ENCODE measurements around the gene OBSCN. TPM values are rescaled to one million over a fixed set of nuclear protein-coding genes. Genes with fewer than 3 reads are reported as not detected.

The OBSCN gene
- total and polyA plus RNA-seq, 2 donors (not counting 1 experiment from before 2014, with no cell fraction given), result 10.0 to 63.9 TPM

DNA sequence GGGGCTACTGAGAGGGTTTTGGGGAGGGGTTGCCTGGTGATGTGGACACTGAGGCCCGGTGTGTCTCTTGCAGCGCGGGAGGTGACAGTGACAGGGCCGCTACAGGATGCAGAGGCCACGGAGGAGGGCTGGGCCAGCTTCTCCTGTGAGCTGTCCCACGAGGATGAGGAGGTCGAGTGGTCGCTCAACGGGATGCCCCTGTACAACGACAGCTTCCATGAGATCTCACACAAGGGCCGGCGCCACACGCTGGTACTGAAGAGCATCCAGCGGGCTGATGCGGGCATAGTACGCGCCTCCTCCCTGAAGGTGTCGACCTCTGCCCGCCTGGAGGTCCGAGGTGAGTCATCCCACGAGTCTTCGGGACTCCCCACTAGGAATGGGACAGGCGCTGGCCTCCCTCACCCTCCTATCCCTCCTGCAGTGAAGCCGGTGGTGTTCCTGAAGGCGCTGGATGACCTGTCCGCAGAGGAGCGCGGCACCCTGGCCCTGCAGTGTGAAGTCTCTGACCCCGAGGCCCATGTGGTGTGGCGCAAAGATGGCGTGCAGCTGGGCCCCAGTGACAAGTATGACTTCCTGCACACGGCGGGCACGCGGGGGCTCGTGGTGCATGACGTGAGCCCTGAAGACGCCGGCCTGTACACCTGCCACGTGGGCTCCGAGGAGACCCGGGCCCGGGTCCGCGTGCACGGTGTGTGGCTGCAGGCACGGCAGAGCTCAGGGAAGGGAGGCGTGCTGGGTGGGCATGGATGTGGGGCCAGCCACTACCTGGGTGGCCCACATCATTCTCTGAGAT lies 72.5 kb downstream of the OBSCN start:
- 94% methylated on average over 48 of the region's 48 CpGs for WGBS (ENCODE audit: insufficient coverage)
- no peak for TF ChIP-seq EZH2 (IDR thresholded peaks at IDR 0.05; ENCODE audit: borderline replicate concordance, insufficient read depth, low read depth, low read length, poor library complexity, severe bottlenecking)
- TF ChIP-seq, protein P1, sequence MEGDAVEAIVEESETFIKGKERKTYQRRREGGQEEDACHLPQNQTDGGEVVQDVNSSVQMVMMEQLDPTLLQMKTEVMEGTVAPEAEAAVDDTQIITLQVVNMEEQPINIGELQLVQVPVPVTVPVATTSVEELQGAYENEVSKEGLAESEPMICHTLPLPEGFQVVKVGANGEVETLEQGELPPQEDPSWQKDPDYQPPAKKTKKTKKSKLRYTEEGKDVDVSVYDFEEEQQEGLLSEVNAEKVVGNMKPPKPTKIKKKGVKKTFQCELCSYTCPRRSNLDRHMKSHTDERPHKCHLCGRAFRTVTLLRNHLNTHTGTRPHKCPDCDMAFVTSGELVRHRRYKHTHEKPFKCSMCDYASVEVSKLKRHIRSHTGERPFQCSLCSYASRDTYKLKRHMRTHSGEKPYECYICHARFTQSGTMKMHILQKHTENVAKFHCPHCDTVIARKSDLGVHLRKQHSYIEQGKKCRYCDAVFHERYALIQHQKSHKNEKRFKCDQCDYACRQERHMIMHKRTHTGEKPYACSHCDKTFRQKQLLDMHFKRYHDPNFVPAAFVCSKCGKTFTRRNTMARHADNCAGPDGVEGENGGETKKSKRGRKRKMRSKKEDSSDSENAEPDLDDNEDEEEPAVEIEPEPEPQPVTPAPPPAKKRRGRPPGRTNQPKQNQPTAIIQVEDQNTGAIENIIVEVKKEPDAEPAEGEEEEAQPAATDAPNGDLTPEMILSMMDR (IDR thresholded peaks at IDR 0.05), result no peak
- DNase-seq (no peak), ATAC-seq (ENCODE audit: low read depth) (no peak)
- Histone ChIP-seq H3K4me3 (ENCODE audit: control extremely low read depth in 1 of 5, extremely low read depth in 1 of 5, insufficient read depth in 1 of 5, low read depth in 2 of 5, low read length in 4 of 5) (no peak overlapping the region), H3K9me3 (ENCODE audit: control extremely low read depth in 1 of 3, control insufficient read depth in 2 of 3, insufficient read depth in 1 of 3, low read length in 2 of 3) (no peaks in the 10 kb centered on the region), H3K9ac (ENCODE audit: low read length) (no peak overlapping the region), H3K27ac (ENCODE audit: low read length in 2 of 2) (no peak overlapping the region), H3K36me3 (replicated peaks in 1 of 2; ENCODE audit: control extremely low read depth in 1 of 2, control insufficient read depth in 1 of 2, extremely low read depth in 1 of 2, insufficient read depth in 2 of 2, low read length in 1 of 2) (peaks cover 0 to 2% of the 10 kb centered on the region in 2 experiments), H3K4me1 (ENCODE audit: control insufficient read depth in 2 of 2, insufficient read depth in 2 of 2, low read length in 2 of 2) (peaks cover 0 to 12% of the 10 kb centered on the region in 2 donors), H2AFZ (ENCODE audit: insufficient read depth, low read depth, low read length, poor library complexity, severe bottlenecking) (no peak overlapping the region), H3K4me2 (replicated peaks; ENCODE audit: low read depth, low read length, poor library complexity, severe bottlenecking) (no peak overlapping the region), H3K79me2 (ENCODE audit: control insufficient read depth, insufficient read depth, low read length) (no peaks in the 10 kb centered on the region), H4K20me1 (ENCODE audit: control insufficient read depth, insufficient read depth, low read length, poor library complexity, severe bottlenecking) (no peaks in the 10 kb centered on the region), H3K27me3 (replicated peaks in 1 of 4; ENCODE audit: control extremely low read depth in 1 of 4, control insufficient read depth in 3 of 4, insufficient read depth in 4 of 4, low read length in 3 of 4) (no peaks in the 10 kb centered on the region)
- intact Hi-C loops (cut with micrococcal nuclease), result no loop called here
- POLR2A ChIA-PET, result no interaction called here
- Mint-ChIP-seq H3K4me3 (no peak overlapping the region), H3K27me3 (no peaks in the 10 kb centered on the region), H3K27ac (no peak overlapping the region), H3K9me3 (ENCODE audit: insufficient read depth) (no peaks in the 10 kb centered on the region), H3K4me1 (peaks cover 4% of the 10 kb centered on the region)
- CTCF ChIA-PET, result no interaction called here

DNA sequence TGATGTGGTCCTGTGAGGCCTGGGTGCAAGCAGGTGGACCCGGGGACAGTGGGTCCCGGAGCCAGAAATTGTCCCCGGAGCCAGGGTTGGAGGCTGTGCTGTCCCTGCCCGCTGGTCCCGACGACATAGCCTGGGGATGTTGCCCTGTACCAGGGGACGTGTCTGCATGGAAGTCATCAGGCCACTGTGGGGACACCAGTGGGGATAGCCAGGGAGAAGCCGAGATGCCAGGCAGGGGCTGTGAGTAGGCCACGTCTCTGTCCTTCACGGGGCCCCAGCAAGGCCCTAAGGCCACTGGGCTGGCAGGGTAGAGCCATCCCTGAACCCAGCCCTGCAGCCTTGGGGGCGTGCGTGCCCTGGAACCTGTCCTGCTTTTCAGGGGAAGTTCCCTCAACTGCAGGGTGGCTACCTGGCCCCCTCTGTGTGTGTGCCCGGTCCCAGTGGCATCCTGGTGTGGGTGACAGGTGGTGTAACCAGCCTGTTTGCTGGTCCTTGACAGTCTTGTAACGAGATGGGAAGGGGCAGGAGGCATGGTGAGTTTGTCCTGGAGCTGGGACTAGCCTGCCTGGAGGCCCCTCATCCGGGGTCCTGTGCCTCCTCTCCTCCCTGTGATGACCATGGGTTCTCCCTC lies 73.2 kb downstream of the OBSCN start:
- H3K36me3 ChIP-seq (replicated peaks in 1 of 2; ENCODE audit: control extremely low read depth in 1 of 2, control insufficient read depth in 1 of 2, extremely low read depth in 1 of 2, insufficient read depth in 2 of 2, low read length in 1 of 2), result peaks cover 0 to 2% of the 10 kb centered on the region in 2 experiments
- WGBS (ENCODE audit: insufficient coverage), result 88% methylated on average over 15 of the region's 15 CpGs
- POLR2A ChIA-PET, result no interaction called here
- no peaks in the 10 kb centered on the region for H3K9me3 Mint-ChIP-seq (ENCODE audit: insufficient read depth)
- H3K79me2 ChIP-seq (ENCODE audit: control insufficient read depth, insufficient read depth, low read length), result no peaks in the 10 kb centered on the region
- no peak for DNase-seq
- H4K20me1 ChIP-seq (ENCODE audit: control insufficient read depth, insufficient read depth, low read length, poor library complexity, severe bottlenecking), result no peaks in the 10 kb centered on the region
- ATAC-seq (ENCODE audit: low read depth), result no peak
- no peak overlapping the region for H3K4me3 Mint-ChIP-seq
- H3K4me2 ChIP-seq (replicated peaks; ENCODE audit: low read depth, low read length, poor library complexity, severe bottlenecking), result no peak overlapping the region
- H3K27ac ChIP-seq (ENCODE audit: low read length in 2 of 2), result no peak overlapping the region
- peaks cover 0 to 11% of the 10 kb centered on the region in 2 donors for H3K4me1 ChIP-seq (ENCODE audit: control insufficient read depth in 2 of 2, insufficient read depth in 2 of 2, low read length in 2 of 2)
- H3K27ac Mint-ChIP-seq, result no peak overlapping the region
- peaks cover 2% of the 10 kb centered on the region for H3K4me1 Mint-ChIP-seq
- H3K9me3 ChIP-seq (ENCODE audit: control extremely low read depth in 1 of 3, control insufficient read depth in 2 of 3, insufficient read depth in 1 of 3, low read length in 2 of 3), result no peaks in the 10 kb centered on the region
- TF ChIP-seq EZH2 (IDR thresholded peaks at IDR 0.05; ENCODE audit: borderline replicate concordance, insufficient read depth, low read depth, low read length, poor library complexity, severe bottlenecking), result no peak
- TF ChIP-seq, protein P1 (IDR thresholded peaks at IDR 0.05), result no peak
- H3K27me3 Mint-ChIP-seq, result no peaks in the 10 kb centered on the region
- H3K27me3 ChIP-seq (replicated peaks in 1 of 4; ENCODE audit: control extremely low read depth in 1 of 4, control insufficient read depth in 3 of 4, insufficient read depth in 4 of 4, low read length in 3 of 4), result no peaks in the 10 kb centered on the region
- H2AFZ ChIP-seq (ENCODE audit: insufficient read depth, low read depth, low read length, poor library complexity, severe bottlenecking), result no peak overlapping the region
- H3K4me3 ChIP-seq (ENCODE audit: control extremely low read depth in 1 of 5, extremely low read depth in 1 of 5, insufficient read depth in 1 of 5, low read depth in 2 of 5, low read length in 4 of 5), result no peak overlapping the region
- no peak overlapping the region for H3K9ac ChIP-seq (ENCODE audit: low read length)
- CTCF ChIA-PET, result no interaction called here
- intact Hi-C loops (cut with micrococcal nuclease), result no loop called here
